K562 treated with DMSO at 1 percent for 24 hours (cell line): ENCODE results near the gene BMI1. TPM values are rescaled to one million over a fixed set of nuclear protein-coding genes. Genes with fewer than 3 reads are reported as not detected.

Source experiments
- total RNA-seq: library from RNA; unstranded; fragments of 300-600 nt; gene quantifications from 2 replicates; pipeline ENCODE4 v1.2.3, GENCODE V29; 2022; ENCODE audit warnings: low read depth; ENCODE audit not compliant: insufficient read depth

BMI1 gene
- 47.6 TPM in 2 replicates for total RNA-seq

GRCh38 chr10:22320591-22321155 lies at the start of gene BMI1:
BMI1 (plus strand) TSS chr10:22321099; CDS start chr10:22326450, 5,351 bp downstream.

DNA sequence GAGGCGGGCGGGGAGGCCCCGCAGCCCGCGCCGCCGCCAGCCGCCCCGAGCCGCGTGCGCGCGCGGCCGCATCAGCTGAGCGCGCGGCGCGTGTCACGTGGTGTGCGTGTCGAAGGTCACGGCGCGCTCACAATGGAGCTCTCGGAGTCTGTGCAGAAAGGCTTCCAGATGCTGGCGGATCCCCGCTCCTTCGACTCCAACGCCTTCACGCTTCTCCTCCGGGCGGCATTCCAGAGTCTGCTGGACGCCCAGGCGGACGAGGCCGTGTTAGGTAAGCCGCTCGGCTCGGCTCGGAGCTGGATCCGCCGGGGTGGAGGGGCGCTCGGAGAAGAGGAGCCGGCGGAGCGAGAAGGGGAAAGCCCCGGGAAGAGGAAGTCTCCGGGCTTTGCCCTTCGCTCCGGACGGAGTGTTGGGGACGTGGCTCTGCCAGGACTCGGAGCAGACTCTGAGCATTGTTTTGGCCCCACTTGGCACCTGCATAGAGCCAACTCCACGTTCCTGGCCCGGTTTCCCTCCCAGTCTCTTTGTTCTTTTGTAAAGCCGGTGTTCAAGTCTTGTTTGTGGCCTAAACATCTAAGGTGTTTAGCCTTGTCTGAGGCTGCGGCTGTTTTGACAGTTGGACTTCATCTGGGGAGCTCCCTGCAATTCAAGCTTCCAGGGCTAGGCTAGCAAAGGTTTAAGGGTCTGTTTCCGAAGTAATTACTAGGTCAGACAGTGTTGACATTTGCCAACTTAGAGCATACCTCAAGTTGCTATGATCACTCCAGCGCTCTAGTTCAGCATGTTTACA lies 4.4 kb upstream of the BMI1 start, which contains the start of gene COMMD3:
TSS of gene COMMD3 (plus strand) at position 103 of the 790 bp plus-strand sequence. CDS start at position 133, 30 bp downstream.

GRCh38 chr10:22345301-22346095 lies 24.6 kb downstream of the BMI1 start, which contains the start of gene SPAG6:
SPAG6 (plus strand) TSS chr10:22345496; CDS start chr10:22345612, 116 bp downstream.

Other genes starting within 250 kb of the BMI1 start
- 0.25 and 1.0 TPM in 2 replicates for gene EBLN1, start 103.1 kb upstream of the BMI1 start, total RNA-seq
- 66.8 and 83.6 TPM in 2 replicates for gene COMMD3, start 4.7 kb upstream of the BMI1 start, total RNA-seq
- 2.8 and 3.4 TPM in 2 replicates for gene SPAG6, start 24.4 kb downstream of the BMI1 start, total RNA-seq